MCF 10A (cell line): ENCODE data around the gene BCAS3. TPM values are rescaled to one million over a fixed set of nuclear protein-coding genes. Genes with fewer than 3 reads are reported as not detected.

Source experiments
- BruUV-seq: library from RNA; stranded (reverse); fragments of 400-500 nt; replicated peaks from 2 replicates; lab custom pipeline; 2021; lab: Mats Ljungman, UMichigan
- CTCF ChIA-PET: fragments of 300-600 bp; sonication (Branson Sonifier 250); formaldehyde crosslinking; extraction: SDS; loops from one replicate; lab custom pipeline; 2021; ENCODE audit warnings: antibody characterized with exemption, inconsistent platforms; lab: Yijun Ruan, JAX
- POLR2A ChIA-PET: fragments of 300-600, 350-650 bp; sonication (Branson Sonifier 250); formaldehyde crosslinking; extraction: SDS; loops from one replicate; lab custom pipeline; 2020; ENCODE audit warnings: antibody characterized with exemption, inconsistent platforms; lab: Yijun Ruan, JAX
- DNase-seq: peaks from one replicate; pipeline ENCODE4 v3.0.0-alpha.2; 2018; ENCODE audit not compliant: unreplicated experiment
- H3K27ac Mint-ChIP-seq: one replicate; pipeline ENCODE4 v1.8.0; 2022; ENCODE audit warnings: mild to moderate bottlenecking, low read depth, mixed read lengths; ENCODE audit not compliant: unreplicated experiment
- H3K27me3 Mint-ChIP-seq: one replicate; pipeline ENCODE4 v1.8.0; 2022; ENCODE audit warnings: mixed read lengths; ENCODE audit not compliant: insufficient read depth, unreplicated experiment
- H3K36me3 Mint-ChIP-seq: one replicate; pipeline ENCODE4 v1.8.0; 2022; ENCODE audit warnings: mild to moderate bottlenecking, moderate library complexity, mixed read lengths; ENCODE audit not compliant: insufficient read depth, unreplicated experiment
- H3K4me1 Mint-ChIP-seq: one replicate; pipeline ENCODE4 v1.8.0; 2022; ENCODE audit warnings: mixed read lengths; ENCODE audit not compliant: insufficient read depth, unreplicated experiment
- H3K4me3 Mint-ChIP-seq: one replicate; pipeline ENCODE4 v1.8.0; 2022; ENCODE audit warnings: mild to moderate bottlenecking, moderate library complexity, mixed read lengths; ENCODE audit not compliant: unreplicated experiment
- H3K9me3 Mint-ChIP-seq: one replicate; pipeline ENCODE4 v1.8.0; 2022; ENCODE audit warnings: mixed read lengths; ENCODE audit not compliant: unreplicated experiment
- CTCF ChIP-seq: fragments of 200-600 bp; IDR thresholded peaks from one replicate; pipeline ENCODE4 v1.8.0; 2022; ENCODE audit warnings: antibody characterized with exemption, mild to moderate bottlenecking; ENCODE audit not compliant: unreplicated experiment
- intact Hi-C: fragments of 100-400 bp; cut with micrococcal nuclease; formaldehyde crosslinking; loops from 2 replicates; pipeline ENCODE4 v1.14.1; 2022
- total RNA-seq: library from RNA; stranded (reverse); gene quantifications from 2 replicates; pipeline ENCODE4 v1.2.3, GENCODE V29; 2022

BCAS3 gene
- total RNA-seq, 1 experiment from 2014 or later, result 14.6 TPM

GRCh38 chr17:61018938-61019337, 341.3 kb downstream of the BCAS3 start:
- no peak overlapping the region for H3K4me3 Mint-ChIP-seq
- H3K36me3 Mint-ChIP-seq, result no peaks in the 10 kb centered on the region
- no peaks in the 10 kb centered on the region for H3K9me3 Mint-ChIP-seq
- no peak for TF ChIP-seq CTCF
- H3K4me1 Mint-ChIP-seq, result no peaks in the 10 kb centered on the region
- no TSS peak for BruUV-seq
- intact Hi-C loops, result no loop called here
- CTCF ChIA-PET, result no interaction called here
- DNase-seq, result no peak
- POLR2A ChIA-PET, result no interaction called here
- H3K27me3 Mint-ChIP-seq, result no peaks in the 10 kb centered on the region
- no peak overlapping the region for H3K27ac Mint-ChIP-seq

- H3K27ac Mint-ChIP-seq, result no peak overlapping the region
- no TSS peak for BruUV-seq
- no peaks in the 10 kb centered on the region for H3K9me3 Mint-ChIP-seq
- H3K4me3 Mint-ChIP-seq, result no peak overlapping the region
- no peaks in the 10 kb centered on the region for H3K27me3 Mint-ChIP-seq
- intact Hi-C loops, result no loop called here
- POLR2A ChIA-PET, result interaction anchor here (1.0 kb wide), 1 partner anchor 9 kb away, joined by 3 read pairs; no protein-coding TSS in a partner anchor
- H3K36me3 Mint-ChIP-seq, result no peaks in the 10 kb centered on the region
- no peak for TF ChIP-seq CTCF
- no peaks in the 10 kb centered on the region for H3K4me1 Mint-ChIP-seq
- DNase-seq, result no peak
- CTCF ChIA-PET, result no interaction called here
Observed at GRCh38 chr17:61023996-61024395, 346.3 kb downstream of the BCAS3 start.

GRCh38 chr17:61026818-61027217, 349.2 kb downstream of the BCAS3 start:
- no peaks in the 10 kb centered on the region for H3K36me3 Mint-ChIP-seq
- H3K9me3 Mint-ChIP-seq, result no peaks in the 10 kb centered on the region

GRCh38 chr17:61029181-61029580, 351.5 kb downstream of the BCAS3 start:
- ChIA-PET CTCF (no interaction called here), POLR2A (no interaction called here)
- BruUV-seq, result no TSS peak
- Mint-ChIP-seq H3K9me3 (no peaks in the 10 kb centered on the region), H3K27me3 (no peaks in the 10 kb centered on the region), H3K4me1 (no peaks in the 10 kb centered on the region), H3K4me3 (no peak overlapping the region), H3K27ac (no peak overlapping the region), H3K36me3 (no peaks in the 10 kb centered on the region)
- TF ChIP-seq CTCF, result no peak
- intact Hi-C loops, result no loop called here
- no peak for DNase-seq

More at GRCh38 chr17:61026818-61027217, 349.2 kb downstream of the BCAS3 start:
- TF ChIP-seq CTCF, result no peak
- Mint-ChIP-seq H3K4me3 (no peak overlapping the region), H3K27me3 (no peaks in the 10 kb centered on the region), H3K27ac (no peak overlapping the region), H3K4me1 (no peaks in the 10 kb centered on the region)
- no peak for DNase-seq
- BruUV-seq, result no TSS peak
- CTCF ChIA-PET, result interaction anchor here (0.6 kb wide), 1 partner anchor 417 kb away, joined by 4 read pairs; no protein-coding TSS in a partner anchor
- intact Hi-C loops, result no loop called here
- POLR2A ChIA-PET, result interaction anchor here (1.5 kb wide), 1 partner anchor 373 kb away, joined by 3 read pairs; the partner anchor contains the start of gene TBX2
